GM23248 (cell line): ENCODE data around the gene ART4.

Source experiments
- EZH2 ChIP-seq: fragments of 200-600 bp; sonication (generic); IDR thresholded peaks from 2 replicates; pipeline ENCODE4 v1.6.1; 2018; ENCODE audit warnings: antibody characterized with exemption, mild to moderate bottlenecking; ENCODE audit not compliant: insufficient read depth, poor library complexity, severe bottlenecking
- EZH2phosphoT487 ChIP-seq: fragments of 200-600 bp; sonication (generic); IDR thresholded peaks from 2 replicates; pipeline ENCODE4 v1.6.1; 2018; ENCODE audit warnings: antibody characterized with exemption, moderate library complexity, mild to moderate bottlenecking, low read depth; ENCODE audit not compliant: insufficient read depth

DNA sequence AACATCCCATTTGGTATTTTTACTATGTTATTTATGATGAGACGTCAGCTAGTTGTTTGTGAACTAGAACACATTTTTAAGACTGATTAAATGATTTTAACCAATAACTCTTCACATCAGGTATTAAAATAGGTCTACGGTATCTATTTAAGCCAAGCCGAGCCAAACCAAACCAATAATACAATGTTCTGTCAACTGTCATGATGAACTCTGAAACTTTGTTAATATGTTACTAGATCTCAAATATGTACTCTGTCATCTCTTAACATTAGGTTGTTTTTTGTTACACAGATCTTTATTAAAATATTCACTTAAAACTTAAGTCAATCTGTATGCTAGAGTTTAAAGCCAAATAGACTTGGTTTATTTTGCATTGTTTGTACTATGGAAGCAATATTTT is 1.0 kb downstream of the ART4 start:
- no peak for TF ChIP-seq EZH2phosphoT487
- no peak for TF ChIP-seq EZH2
